ENCODE data around the gene ITGA11.

Gene ITGA11

DNA sequence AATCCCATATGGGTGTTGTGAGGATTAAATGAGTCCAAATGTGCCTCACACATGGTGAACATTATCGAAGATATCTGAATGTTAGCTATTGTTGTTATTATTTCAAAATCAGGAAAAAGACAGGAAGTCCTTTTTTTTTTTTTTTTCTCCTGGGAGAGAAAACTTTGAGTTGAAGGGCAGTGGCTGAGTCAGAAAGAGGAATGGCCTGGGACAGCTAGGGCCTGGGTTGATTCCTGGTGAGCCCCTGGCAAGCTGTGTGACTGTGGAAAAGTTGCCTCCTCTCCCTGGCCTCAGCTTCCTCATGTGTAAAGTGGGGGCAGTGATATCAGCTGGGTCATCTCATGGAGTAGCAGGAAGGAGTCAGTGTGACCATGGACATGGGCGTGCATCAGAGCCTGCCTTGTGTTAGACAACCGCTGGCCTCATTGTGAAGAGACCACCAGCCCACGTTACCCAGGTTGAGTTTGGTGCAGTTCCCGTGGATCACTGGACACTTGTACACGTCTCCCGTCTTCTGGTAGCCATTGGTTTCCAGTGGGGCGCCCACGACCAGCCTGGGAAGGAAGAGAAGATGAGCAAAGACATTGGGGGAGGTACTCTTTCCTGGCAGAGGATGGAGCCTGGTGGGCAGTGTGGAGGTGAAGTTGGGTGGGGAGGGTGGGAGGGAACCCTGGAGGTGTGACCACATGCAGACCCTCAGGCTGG lies 63.1 kb downstream of the ITGA11 start:
- TF ChIP-seq ZFX (IDR thresholded peaks at IDR 0.05; ENCODE audit: borderline replicate concordance): no peak
- H3K27ac ChIP-seq: no peak overlapping the region

DNA sequence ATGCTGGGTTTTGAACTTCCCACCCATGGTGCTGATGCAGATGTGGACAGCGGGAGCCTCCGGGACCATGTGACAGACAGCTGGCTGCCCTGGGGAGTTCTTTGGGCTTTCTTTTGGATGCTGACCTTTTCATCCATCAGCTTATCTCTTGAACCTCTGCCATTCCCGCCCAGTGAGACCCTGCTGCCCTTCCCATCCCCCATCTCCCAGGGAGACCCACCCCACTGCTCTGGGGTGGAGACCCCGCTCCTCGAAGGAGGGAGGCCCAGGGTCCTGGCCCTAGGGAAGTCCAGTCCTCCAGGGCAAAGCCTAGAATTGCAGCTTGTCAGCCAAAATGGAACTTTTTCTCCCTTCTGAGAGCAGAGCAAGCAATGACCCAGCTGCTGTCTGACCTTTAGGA lies 64.0 kb downstream of the ITGA11 start:
- TF ChIP-seq, protein P1, sequence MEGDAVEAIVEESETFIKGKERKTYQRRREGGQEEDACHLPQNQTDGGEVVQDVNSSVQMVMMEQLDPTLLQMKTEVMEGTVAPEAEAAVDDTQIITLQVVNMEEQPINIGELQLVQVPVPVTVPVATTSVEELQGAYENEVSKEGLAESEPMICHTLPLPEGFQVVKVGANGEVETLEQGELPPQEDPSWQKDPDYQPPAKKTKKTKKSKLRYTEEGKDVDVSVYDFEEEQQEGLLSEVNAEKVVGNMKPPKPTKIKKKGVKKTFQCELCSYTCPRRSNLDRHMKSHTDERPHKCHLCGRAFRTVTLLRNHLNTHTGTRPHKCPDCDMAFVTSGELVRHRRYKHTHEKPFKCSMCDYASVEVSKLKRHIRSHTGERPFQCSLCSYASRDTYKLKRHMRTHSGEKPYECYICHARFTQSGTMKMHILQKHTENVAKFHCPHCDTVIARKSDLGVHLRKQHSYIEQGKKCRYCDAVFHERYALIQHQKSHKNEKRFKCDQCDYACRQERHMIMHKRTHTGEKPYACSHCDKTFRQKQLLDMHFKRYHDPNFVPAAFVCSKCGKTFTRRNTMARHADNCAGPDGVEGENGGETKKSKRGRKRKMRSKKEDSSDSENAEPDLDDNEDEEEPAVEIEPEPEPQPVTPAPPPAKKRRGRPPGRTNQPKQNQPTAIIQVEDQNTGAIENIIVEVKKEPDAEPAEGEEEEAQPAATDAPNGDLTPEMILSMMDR (IDR thresholded peaks at IDR 0.05): no peak
- no peak for TF ChIP-seq ZFX (IDR thresholded peaks at IDR 0.05; ENCODE audit: borderline replicate concordance)
- no peak overlapping the region for H3K27ac ChIP-seq

DNA sequence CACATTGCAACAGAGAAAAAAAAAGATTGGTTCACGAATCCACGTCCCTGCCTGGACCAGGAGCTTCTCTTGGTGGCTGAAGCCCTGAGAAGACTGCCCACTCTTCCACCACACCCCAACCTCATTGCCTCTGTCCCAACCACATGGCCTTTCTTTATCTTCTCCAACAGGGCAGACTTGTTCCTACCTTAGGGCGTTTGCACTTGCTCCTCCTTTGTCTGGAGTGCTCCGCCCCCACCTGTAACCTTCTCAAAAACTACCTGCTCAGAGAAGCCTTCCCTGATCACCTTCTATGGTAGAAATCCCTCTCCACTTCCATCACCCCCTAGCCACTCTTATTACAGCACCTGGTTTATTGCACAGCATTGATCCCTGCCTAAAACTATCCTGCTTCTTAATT lies 64.7 kb downstream of the ITGA11 start:
- TF ChIP-seq, protein P1 (IDR thresholded peaks at IDR 0.05): no peak
- TF ChIP-seq ZFX (IDR thresholded peaks at IDR 0.05; ENCODE audit: borderline replicate concordance): no peak
- H3K27ac ChIP-seq: no peak overlapping the region

DNA sequence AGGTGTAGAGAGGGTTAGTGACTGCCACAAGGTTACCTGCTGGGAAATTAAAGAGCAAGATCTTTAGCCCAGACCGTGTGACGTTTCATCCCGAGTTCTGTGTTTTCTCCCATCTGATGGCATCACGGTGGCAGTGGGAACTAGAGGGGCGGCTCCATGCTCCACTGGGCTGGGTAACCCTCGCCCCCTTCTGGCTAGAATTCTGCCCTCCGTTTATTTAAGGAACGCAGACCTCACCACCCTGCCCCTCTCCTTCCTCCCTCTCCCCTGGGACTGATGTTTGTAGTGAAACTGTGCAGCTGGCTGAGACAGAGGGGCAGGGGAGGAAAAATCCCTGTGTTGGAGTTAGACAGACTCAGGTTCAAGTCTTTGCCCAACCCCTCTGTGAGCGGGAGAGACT lies 65.6 kb downstream of the ITGA11 start:
- H3K27ac ChIP-seq: no peak overlapping the region
- TF ChIP-seq, protein P1 (IDR thresholded peaks at IDR 0.05): no peak
- no peak for TF ChIP-seq ZFX (IDR thresholded peaks at IDR 0.05; ENCODE audit: borderline replicate concordance)

DNA sequence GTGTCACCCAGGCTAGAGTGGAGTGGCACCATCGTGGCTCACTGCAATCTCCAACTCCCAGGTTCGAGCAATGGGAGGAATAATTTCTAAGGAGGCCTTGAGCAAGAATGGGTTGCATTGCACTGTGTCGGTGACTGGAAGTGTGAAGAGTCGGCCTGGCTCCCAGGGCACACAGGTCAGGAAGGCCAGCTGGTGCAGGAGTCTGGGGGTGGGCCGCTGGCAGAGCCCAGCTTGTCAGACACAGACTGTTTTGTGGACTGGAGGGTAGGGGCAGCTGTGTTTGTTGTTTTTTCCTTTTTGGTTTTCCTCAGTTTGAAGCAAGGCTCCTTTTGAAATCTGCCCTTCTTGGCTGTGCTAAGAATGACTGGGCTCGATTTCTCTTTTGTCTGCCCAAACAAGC lies 66.2 kb downstream of the ITGA11 start:
- no peak overlapping the region for H3K27ac ChIP-seq
- TF ChIP-seq, protein P1 (IDR thresholded peaks at IDR 0.05): no peak
- TF ChIP-seq ZFX (IDR thresholded peaks at IDR 0.05; ENCODE audit: borderline replicate concordance): no peak

DNA sequence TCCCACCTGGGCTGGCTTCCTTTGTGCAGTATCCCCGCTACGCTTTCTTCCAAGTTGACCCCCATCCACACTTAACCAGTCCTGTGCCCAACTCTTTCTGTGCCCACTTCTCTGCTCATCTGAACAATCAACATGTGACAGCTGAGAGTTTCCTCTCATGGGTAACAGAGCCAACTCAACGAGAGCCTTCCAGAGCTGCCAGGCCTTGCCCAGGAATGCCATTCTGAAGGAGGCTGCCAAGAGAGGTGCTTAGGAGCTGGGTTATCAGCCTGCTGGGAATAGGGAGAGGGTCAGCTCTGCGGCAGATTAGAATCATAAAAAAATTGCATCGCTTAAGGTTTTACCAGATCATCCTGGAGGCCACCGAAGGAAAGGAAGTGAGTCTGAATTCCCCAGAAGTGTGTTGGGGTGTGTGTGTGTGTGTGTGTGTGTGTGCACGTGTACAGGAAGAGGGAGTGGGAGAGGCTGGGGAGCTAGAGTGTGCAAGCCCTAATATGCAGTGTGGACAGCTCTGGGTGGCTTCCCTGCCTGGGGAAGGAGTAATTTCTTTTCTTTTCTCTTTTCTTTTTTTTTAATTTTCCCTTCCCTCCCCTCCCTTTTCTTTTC lies 66.7 kb downstream of the ITGA11 start:
- TF ChIP-seq ZFX (IDR thresholded peaks at IDR 0.05; ENCODE audit: borderline replicate concordance): no peak
- TF ChIP-seq, protein P1 (IDR thresholded peaks at IDR 0.05): no peak
- H3K27ac ChIP-seq: no peak overlapping the region

DNA sequence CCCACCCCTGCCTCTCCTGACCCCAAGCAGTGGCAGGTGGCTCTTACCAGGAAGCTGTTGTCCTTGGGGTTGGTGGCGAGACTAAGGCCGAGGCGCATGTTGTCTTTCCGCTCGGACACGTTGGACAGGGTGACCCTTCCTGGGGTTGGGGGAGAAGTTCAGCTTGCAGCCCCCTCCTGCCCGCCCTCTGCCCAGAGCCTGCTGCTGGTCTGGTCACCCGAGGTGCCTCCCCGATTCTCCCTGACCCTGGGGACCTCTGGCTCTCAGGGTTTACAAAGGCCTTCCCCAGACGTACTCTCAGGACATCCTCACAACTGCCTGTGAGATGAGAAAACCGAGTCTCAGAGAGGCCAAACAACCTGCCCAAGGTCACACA lies 67.3 kb downstream of the ITGA11 start:
- H3K27ac ChIP-seq: no peak overlapping the region
- TF ChIP-seq, protein P1 (IDR thresholded peaks at IDR 0.05): no peak
- no peak for TF ChIP-seq ZFX (IDR thresholded peaks at IDR 0.05; ENCODE audit: borderline replicate concordance)
